Dedifferentiated amniotic fluid mesenchymal stem cell (primary cell): ENCODE results near the gene TEX101.
"Not testable (repeated sequence)": the region's sequence is repeated elsewhere in the genome, so short reads cannot be mapped to it uniquely, and the experiment has no call there.

Experiments used
- DNase-seq: peaks from one replicate; pipeline ENCODE4 v3.0.0-alpha.2; 2016; ENCODE audit errors: extremely low spot score

TEX101 gene, protein sequence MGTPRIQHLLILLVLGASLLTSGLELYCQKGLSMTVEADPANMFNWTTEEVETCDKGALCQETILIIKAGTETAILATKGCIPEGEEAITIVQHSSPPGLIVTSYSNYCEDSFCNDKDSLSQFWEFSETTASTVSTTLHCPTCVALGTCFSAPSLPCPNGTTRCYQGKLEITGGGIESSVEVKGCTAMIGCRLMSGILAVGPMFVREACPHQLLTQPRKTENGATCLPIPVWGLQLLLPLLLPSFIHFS

DNA sequence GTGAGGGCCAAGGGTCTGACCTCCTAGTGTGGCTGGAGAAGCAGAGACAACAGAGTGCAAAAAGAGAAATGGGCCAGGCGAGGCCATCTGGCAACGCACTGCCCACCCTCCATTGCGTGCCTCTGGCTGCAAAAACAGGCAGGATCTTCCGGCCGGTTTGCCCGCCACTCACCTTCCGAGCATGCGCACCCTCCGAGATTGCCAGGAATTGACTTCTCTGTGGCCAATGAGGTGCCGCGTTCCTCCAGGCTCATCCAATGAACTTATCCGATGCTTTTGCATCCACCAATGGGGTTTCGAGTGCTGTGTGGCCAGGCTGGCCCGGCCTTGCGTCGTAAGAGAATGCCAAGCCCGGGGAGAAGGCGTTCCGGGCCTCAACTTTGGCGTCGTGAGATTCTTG, at the start of gene TEX101:
TSS of gene TEX101 (plus strand) at position 337 of the 400 bp plus-strand sequence. CDS start 1,030 bp downstream, outside the sequence.
- no peak for DNase-seq

DNA sequence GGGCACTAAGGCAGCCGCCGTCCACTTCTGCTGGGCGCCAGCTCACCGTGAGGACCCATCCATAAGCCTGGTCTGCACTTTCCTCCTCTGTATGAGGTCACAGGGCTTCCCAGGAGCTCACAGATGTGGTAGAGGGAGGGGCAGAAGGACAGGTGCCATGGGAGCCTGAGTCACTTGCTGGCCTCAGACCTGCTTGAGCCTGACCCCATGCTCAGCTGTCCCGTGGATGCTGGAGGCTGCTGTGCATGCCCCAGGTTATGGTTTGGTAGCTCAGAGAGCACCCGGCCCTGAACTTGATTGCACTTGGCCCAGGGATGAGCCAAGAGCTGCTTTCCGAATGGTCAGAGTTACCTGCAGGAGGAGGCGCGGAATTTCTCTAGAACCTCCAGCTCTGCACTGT, 49.0 kb upstream of the TEX101 start:
- DNase-seq, result not testable (repeated sequence)

DNA sequence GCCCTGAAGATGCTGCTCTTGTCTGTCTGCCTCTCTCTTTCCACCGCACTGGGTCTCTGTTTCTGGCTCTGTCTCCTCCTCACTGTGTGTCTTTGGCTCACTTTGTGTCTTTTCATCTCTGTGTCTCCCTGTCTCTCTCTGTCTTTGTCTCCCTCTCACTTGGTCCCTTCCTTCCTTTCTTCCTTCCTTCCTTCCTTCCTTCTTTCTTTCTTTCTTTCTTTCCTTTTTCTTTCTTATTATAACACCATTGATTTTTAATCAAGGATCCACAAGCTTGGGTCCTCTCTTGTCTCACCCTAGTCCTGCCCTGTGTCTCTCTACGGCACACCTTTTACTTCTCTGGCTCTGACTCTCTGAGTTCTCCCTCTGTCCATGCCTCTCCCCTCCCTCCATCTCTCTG, 46.9 kb upstream of the TEX101 start:
- no peak for DNase-seq

DNA sequence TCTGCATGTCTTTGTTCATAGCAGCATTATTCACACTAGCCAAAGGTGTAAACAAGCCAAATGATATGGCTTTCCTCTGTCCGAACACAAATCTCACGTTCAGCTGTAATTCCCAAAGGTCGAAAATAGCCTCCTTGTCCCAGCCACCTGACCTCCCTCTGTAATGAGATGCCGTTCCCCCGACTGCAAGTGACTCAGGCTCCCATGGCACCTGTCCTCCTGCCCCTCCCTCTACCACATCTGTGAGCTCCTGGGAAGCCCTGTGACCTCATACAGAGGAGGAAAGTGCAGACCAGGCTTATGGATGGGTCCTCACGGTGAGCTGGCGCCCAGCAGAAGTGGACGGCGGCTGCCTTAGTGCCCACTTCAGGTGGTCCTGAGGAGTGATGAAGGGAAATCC, 45.8 kb upstream of the TEX101 start:
- DNase-seq, result not testable (repeated sequence)

DNA sequence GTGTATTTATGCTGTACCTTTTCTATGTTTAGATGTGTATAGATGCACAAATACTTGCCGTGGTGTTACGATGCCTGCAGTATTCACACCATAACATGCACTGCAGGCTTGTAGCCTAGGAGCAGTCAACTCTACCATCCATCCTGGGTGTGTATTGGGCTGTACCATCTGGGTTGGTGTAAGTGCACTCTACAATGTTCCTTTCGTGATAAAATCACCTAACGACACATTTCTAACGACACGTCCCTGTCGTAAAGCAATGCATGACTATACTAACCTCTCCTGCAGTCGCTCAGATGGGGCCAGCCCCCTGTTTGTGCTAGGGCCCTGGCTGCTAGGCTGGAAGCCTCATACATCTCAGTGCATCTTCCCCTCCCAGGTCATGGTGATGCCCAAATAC, 42.8 kb upstream of the TEX101 start:
- DNase-seq, result no peak

DNA sequence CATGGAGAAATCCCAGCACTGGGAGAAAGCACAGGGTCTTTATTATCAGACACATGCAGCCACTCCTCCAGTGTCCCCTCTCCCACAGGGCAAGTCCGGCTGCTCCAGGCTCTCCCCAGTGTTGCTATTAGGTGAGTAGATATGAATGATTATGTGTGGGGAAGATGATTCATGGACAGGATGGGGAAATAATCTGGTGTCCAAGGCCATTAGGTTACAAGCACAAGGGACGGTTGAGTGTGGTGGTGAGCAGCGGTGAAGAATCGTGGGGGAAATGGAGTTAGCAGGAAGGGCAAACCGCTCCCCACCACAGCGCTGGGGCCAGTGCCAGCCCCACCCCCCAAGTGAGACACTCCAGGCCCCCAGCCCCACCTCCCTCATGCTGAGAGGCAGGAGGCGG, 42.2 kb upstream of the TEX101 start:
- no peak for DNase-seq

DNA sequence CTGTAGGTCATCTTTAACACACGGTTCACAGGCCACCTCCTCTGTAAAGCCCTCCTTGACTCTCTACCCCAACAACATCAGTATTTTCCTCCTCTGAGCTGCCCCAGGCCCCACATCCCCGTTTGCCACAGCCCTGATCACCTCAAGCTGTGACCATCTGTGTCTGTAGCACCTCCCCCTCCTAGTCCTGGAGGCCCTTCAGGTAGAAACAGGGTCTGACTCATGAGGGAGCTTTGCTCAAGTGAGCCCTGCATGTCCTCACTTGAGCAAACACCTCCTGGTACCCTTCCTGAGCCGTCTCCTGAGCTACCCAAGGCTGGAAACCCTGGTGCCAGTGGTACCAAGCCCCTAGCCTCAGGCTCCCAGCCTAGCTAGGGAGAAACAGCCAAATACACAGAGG, 37.1 kb upstream of the TEX101 start:
- DNase-seq, result not testable (repeated sequence)

DNA sequence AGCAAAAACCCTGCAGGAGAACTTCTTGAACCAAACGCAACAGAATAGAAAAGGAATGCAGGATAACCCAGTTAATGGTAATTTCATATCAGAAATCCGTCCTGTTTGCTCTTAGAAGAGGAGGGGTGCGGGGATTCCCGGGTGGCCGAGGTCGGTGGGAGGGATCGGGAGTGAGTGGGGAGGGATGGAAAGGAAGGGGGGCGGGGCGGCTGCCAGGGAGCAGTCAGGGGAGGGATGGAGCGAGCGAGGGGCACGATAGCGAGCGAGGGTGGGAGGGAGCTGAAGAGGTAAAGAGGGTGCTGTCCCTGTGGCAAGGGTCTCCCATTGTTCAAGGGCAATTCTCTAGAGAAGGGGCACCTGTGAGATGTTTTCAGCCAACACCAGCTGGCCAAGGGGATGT, 34.7 kb upstream of the TEX101 start:
- DNase-seq, result no peak

DNA sequence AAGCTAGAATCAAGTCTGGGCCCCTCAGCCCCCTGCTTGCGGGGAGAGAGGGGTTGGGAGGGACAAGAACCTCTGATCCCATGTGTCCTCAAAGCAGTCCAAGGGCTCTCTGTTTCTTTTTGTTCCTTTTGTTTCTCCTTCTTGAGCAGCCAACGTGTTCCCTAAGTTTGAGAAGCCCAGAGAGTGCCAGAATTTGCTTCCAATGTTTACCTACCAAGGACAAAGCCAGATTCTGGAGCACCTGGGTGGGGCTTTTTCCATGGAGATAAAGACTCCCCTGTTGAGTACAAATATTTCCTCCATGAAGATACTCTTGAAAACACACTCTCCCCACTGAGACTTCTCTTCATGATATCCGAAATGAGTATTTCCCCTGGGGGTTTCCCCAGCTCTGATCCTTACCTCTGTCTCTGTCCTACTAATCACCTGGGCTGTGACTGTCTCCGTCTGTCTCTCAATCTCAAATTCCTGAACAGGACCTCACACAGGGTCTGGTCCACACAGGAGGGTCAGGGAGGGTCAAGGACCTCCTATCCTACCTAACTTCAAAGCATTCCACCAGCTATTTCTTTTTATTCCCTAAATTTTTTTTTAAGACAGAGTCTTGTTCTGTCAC, 33.8 kb upstream of the TEX101 start:
- no peak for DNase-seq

DNA sequence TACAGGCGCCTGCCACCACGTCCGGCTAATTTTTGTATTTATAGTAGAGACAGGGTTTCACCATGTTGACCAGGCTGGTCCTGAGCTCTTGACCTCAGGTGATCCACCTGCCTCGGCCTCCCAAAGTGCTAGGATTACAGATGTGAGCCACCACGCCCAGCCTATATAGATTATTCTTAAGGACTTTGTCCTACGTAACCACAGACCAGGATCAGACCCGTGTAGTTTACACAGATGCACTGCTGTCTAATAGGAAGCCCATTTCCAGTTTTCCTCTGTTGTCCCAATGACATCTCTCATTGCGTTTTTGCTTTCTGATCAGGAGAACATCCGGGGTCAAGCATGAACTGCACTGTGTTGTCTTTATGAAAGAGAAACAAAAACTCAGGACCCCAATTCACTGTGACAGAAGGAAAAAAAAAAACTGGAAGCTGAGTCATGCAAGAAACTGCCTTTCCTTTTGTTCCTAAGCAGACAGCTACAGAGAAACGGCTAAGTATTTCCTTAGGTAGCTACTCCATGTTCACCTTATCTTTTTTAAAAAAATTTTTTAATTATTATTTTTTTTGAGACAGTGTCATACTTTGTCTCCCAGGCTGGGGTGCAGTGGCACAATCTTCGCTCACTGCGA, 32.0 kb upstream of the TEX101 start:
- DNase-seq, result not testable (repeated sequence)

DNA sequence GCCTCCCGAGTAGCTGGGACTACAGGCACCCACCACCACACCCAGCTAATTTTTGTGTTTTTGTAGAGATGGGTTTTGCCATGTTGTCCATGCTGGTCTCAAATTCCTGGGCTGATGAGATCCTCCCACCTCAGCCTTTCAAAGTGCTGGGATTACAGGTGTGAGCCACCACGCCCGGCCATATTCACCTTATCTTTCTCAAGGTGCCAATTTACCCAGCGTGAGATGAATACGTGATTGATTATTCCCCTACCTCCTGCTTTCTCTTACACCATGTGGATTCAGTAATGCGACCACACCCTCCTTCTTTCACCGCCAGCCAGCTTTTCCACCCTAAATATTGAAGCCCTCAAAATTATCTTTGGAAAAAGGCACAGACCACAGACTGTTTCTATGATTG, 31.4 kb upstream of the TEX101 start:
- DNase-seq, result not testable (repeated sequence)

DNA sequence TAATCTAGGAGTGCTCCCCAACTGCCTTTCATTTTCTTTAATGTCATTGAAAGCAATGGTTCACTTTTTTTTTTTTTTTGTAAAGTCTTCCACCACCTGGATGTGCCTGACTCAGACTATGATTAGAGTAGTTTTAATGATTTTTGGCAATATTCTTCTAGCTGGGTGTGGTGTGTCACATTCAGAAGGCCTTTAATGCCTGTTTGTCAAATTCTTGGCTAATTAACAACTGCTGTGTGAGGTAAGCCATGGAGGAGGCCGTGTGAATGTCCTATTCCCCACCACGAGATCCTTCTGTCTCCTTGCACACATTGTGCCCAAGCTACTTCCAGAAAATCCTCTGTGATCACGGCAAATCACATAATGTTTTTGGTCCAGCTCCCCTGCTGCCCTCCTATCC, 30.9 kb upstream of the TEX101 start:
- DNase-seq, result not testable (repeated sequence)

DNA sequence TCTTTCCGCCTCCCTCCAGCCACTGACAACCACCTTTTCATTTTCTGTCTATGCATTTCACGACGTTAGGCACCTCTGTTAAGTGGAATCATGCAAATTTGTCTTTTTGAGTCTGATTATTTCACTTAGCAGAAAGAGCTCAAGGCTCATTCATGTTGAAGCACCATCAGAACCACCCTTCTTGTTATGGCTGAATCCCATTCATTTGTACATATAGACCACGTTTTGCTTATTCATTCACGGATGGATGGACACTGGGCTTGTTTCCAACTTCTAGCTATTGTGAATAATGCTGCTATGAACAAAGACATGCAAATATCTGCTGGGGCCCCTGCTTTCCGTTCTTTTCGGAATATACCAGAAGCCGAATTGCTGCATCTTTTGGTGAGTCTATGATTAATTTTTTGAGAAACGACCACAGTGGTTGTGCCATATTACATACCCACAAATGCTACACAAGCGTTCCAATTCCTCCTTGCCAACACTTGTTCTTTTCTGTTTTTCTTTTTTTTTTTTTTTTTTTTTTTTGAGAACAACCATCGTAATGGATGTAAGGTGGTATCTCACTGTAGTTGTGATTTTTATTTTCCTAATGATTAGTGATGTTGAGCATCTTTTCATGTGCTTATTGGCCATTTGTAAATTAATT, 23.7 kb upstream of the TEX101 start:
- DNase-seq, result not testable (repeated sequence)

DNA sequence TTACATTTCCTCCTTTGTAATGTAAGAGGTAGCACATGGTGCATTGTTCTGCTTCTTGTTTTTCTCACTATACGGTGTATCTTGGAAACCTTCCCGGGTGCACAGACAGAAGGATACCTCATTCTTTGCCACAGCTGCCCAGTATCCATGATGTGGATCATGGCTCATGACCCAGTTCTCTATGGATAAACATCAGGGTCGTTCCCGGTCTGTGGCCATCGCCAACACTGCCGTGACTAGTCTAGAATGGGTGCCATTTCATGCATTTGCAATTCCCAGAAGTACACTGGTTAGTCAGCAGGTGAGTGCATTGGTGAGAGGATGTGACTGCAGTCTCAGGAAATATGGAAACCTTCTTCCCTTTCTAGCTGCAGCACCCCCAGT, 23.1 kb upstream of the TEX101 start:
- DNase-seq, result not testable (repeated sequence)

DNA sequence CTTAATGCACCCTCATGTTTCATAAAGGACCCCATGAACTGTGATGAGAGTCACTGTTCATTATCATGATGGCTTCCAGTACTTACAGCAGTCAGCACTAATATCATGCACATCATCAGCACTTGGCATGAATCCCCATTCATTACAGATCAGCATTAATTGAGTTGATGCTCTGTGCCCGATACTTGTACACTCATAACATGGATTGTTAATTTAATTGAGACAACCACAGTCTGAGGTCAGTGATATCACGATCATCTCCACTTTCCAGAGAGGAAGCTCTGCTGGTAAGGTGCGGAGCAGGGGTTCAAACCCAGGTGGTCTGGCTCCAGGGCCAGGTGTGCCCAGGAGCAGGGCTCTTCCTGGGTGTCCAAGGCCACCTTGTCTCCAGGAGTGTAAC, 21.2 kb upstream of the TEX101 start:
- DNase-seq, result not testable (repeated sequence)

DNA sequence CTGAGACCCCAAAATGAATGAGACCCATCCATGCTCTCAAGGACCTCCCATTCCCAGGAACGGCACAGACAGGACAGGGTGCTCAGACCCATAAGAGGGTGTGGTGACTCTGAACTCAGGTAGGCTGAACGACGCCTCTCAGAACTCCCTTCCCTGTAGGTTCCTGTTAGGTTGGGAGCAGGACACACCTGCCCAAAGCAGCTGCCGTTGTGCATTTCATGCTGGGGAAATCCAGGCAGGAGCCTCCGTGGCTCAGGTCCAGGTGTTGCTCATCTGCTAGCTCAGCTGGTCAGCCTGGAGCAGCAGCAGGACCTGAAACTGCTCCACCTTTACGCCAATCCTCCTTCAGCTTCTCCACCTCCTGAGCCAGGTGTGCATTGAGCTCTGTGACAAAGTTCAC, 19.1 kb upstream of the TEX101 start:
- no peak for DNase-seq

DNA sequence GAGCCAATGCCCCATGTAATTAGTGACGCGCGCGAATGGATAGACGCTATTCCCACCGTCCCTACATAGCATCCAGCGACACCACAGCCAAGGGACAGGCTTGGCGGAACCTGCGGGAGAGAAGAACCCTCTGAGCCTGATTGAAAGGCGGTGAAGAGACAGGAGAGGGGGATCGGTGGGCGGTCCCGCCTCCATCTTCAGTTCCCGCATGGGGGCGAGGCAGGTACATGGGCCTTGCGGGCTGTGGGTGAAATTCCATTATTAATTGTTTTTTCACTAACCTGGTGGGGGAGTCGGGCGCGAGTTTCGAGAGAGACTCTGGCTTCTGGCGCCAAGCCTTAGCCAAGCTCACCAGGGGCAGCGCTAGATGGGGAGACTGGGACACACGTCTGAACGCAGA, 8.4 kb upstream of the TEX101 start:
- DNase-seq, result no peak

DNA sequence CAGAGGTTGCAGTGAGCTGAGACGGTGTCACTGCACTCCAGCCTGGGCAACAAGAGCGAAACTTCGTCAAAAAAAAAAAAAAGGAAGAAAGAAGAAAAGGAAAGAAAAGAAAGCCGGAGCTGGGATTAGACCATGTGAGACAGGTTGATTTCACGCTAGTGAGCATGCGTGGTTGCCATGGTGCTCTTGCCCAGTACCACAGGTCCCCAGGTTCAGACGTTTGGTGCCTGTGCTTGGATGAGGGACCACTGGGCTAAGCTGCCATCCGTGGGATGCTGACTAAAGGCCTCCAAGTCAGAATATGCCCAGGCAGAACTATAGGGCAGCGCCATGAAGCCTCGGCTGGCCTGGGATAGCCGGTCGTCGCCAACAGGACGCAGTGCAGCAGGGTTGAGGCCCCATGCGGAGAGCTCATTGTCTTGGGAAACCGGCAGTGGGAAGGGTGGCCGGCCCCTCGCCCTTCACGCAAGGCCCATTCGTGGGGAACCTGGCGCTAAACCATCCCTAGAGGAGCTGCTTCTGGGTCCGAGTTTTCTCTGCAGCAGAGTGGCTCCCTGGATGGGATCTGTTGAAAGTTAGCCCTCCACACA, 7.2 kb upstream of the TEX101 start:
- DNase-seq, result no peak

DNA sequence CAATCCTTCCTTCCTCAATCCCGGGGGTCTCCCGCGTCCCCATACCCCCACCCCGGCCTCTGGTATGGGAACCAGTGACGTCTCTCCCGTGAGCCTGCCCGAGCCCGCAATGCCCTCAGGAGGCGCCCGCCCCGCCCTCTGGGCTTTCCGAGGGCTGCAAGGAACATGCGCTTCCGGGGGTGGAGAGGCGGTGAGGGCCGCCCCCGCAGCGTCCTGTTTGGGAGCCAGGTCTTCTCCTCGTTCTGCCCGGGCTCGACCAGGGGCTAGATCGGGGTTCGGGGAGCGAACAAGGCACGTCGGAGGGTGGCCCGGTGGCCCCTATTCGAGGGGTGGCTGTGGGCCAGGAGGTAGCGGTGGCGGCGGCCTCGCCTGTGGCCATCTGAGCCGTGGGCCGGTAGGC, 6.6 kb upstream of the TEX101 start:
- no peak for DNase-seq

DNA sequence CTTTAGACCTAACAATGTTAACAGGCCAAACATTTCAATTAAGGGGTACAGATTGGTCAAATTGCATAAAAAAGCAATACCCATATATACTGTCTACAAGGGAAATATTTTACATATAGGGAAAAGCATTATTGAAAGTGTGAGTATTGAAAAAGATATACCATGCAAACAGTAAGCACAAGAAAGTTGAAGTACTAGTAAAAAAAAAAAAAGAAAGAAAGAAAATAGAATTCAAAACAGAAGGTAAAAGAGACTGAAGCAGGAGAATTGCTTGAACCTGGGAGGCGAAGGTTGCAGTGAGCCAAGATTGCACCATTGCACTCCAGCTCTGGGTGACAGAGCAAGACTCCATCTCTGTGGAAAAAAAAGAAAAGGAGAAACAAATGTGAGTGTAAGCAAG, 5.3 kb upstream of the TEX101 start:
- DNase-seq, result no peak

DNA sequence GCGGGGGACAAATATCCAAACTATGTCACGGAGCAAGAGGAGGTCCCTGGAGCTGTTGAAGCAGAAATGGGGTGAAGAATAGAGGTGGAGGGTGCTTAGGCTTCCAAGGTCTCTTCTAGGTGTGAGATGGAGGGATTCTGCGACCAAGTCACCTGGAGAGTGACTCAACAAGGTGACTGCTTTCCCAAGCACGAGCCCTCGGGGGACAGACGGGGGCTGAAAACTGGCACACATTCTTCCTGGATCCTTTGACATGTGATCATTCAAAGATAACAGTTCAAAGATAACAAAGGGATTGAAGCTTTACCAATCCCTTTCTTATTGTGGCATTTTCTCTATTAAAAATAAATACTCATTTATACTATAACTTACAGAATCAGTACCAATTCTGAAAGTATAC, 2.2 kb upstream of the TEX101 start:
- DNase-seq, result no peak

DNA sequence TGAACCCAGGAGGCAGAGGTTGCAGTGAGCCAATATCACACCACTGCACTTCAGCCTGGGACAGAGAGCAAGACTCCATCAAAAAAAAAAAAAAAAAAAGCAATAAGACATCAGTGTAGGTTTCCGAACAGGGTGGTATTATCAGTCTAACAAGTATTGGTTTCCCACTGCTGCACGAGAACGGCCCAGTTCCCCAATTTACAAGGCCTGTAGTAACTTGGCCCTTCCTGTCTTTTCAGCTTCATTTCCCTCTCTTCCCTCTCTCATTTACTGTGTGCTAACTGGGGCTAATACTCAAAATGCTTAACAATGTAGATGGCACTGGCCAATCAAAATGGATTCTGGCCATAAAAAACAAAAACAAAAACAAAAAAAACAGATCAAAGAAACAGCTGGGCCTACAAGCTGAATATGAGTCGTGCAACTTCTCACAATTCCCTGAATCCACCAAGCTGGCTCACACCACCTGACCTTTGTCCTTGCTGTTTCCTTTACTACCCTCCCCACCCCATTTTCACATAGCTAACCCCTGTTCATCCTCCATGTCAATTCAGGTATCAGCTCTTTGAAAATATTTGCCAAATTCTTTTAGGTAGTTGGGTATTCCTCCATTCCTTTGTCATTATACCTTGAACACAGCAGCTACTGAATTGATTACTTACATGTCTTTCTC, 2.4 kb downstream of the TEX101 start:
- no peak for DNase-seq
